ENCODE data around the gene MAP3K9.

MAP3K9 gene

DNA sequence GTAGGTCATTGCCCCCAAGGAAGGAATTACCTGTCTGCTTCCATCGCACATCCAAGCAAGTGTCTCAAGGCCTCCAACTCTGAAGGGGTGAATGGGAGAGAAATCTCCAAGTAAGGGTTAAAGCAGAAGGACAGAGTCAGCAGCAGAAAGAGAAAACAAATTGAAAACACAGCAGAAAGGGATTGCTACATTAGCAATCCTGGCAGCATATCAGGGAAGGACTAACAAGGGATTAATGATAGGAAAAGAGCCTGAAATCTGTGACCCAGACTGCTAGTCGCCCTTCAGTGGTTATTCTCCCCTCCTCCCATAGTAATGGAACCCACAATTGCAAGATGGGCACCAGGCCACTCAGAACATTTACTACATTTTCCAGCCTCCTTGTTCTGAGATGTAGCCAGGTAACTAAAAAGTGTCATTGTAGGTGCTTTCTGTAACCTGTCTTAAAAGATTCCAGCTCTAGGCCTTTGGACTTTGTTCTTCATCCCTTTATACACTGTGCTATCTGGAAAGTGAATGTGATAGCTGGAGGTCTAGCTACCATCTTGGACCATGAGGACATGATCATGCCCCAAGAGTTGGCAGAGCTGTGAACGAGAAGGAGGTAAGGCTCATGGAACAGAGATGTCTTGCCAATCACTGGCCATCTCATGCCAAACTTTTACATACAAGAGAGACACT, 36.0 kb downstream of the MAP3K9 start (continued):
- TF ChIP-seq, protein P1, sequence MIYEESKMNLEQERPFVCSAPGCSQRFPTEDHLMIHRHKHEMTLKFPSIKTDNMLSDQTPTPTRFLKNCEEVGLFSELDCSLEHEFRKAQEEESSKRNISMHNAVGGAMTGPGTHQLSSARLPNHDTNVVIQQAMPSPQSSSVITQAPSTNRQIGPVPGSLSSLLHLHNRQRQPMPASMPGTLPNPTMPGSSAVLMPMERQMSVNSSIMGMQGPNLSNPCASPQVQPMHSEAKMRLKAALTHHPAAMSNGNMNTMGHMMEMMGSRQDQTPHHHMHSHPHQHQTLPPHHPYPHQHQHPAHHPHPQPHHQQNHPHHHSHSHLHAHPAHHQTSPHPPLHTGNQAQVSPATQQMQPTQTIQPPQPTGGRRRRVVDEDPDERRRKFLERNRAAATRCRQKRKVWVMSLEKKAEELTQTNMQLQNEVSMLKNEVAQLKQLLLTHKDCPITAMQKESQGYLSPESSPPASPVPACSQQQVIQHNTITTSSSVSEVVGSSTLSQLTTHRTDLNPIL (CRISPR knock-in tag; IDR thresholded peaks at IDR 0.05; ENCODE audit: low read depth): no peak
- TF ChIP-seq ESRRG (CRISPR knock-in tag; IDR thresholded peaks at IDR 0.05) (no peak), CSDC2 (CRISPR knock-in tag; IDR thresholded peaks at IDR 0.05) (no peak)
- TF ChIP-seq, protein P2, sequence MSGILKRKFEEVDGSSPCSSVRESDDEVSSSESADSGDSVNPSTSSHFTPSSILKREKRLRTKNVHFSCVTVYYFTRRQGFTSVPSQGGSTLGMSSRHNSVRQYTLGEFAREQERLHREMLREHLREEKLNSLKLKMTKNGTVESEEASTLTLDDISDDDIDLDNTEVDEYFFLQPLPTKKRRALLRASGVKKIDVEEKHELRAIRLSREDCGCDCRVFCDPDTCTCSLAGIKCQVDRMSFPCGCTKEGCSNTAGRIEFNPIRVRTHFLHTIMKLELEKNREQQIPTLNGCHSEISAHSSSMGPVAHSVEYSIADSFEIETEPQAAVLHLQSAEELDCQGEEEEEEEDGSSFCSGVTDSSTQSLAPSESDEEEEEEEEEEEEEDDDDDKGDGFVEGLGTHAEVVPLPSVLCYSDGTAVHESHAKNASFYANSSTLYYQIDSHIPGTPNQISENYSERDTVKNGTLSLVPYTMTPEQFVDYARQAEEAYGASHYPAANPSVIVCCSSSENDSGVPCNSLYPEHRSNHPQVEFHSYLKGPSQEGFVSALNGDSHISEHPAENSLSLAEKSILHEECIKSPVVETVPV (CRISPR knock-in tag; IDR thresholded peaks at IDR 0.05): no peak

DNA sequence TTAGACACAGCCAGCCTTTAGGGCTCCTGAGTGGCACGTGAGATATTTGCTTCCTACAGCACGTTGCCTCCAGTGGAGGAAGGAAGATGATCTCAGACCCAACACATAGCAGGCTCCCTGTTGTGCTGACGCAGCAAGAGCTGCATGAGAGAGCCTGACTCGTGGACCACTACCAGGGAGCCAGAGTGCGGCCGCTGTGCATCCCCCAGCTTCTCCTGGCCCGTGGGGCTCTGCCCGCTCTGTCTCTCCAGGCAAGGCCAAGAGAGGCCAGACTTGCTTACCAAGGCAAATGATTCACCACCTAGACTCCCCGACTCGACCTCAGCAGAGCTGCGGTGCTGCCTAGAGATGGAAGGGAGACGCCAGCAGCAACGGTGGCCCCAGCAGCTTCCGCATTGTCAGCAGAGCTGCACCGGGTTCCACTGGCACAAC, 37.5 kb downstream of the MAP3K9 start:
- no peak for ATAC-seq
- no peak for TF ChIP-seq ZNF8 (CRISPR knock-in tag; IDR thresholded peaks at IDR 0.05)
- TF ChIP-seq ESRRG (CRISPR knock-in tag; IDR thresholded peaks at IDR 0.05): no peak
- TF ChIP-seq ZFP30 (CRISPR knock-in tag; IDR thresholded peaks at IDR 0.05): no peak
- no peak for TF ChIP-seq BACH2 (CRISPR knock-in tag; IDR thresholded peaks at IDR 0.05; ENCODE audit: borderline replicate concordance)
- TF ChIP-seq, protein P3, sequence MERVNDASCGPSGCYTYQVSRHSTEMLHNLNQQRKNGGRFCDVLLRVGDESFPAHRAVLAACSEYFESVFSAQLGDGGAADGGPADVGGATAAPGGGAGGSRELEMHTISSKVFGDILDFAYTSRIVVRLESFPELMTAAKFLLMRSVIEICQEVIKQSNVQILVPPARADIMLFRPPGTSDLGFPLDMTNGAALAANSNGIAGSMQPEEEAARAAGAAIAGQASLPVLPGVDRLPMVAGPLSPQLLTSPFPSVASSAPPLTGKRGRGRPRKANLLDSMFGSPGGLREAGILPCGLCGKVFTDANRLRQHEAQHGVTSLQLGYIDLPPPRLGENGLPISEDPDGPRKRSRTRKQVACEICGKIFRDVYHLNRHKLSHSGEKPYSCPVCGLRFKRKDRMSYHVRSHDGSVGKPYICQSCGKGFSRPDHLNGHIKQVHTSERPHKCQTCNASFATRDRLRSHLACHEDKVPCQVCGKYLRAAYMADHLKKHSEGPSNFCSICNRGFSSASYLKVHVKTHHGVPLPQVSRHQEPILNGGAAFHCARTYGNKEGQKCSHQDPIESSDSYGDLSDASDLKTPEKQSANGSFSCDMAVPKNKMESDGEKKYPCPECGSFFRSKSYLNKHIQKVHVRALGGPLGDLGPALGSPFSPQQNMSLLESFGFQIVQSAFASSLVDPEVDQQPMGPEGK (CRISPR knock-in tag; IDR thresholded peaks at IDR 0.05; ENCODE audit: borderline replicate concordance): no peak
- TF ChIP-seq TOX (CRISPR knock-in tag; IDR thresholded peaks at IDR 0.05; ENCODE audit: borderline replicate concordance): no peak

DNA sequence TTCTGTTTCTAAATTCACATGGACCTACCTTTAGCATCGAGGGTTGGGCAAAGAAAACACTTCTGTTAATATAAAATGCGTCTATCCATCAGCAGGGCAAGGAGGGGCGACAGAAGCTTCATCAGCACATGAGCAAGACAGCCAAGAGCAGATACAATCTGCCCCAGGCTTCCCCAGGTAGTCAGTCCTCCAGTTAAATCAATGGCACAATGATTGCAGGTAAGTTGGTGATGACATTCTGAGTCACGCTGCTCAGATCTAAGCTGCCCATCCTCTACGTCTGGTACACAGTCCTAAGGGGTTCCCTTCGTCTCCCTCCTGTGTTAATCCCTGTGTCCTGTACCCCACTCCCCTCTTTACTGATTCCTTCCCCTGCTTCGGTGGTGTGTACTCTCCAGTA, 38.8 kb downstream of the MAP3K9 start:
- no peak for ATAC-seq

DNA sequence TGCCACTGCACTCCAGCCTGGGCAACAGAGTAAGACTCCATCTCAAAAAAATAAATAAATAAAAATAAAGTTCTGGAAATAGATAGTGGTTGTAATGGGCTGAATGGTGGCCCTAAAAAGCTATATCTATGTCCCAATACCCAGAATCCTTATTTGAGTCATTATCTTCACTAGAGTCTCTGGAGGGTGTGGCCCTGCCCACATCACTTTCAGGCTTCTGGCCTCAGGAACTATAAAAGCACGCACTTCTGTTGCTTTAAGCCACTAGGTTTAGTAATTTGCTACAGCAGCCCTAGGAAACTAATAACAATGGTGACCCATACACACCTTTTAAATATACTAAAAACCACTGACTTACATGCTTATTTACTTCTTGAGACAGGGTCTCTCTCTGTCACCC, 49.9 kb downstream of the MAP3K9 start:
- no peak for ATAC-seq
- no peak for TF ChIP-seq ZC3H10 (CRISPR knock-in tag; IDR thresholded peaks at IDR 0.05)
- TF ChIP-seq ARNTL (CRISPR knock-in tag; IDR thresholded peaks at IDR 0.05; ENCODE audit: borderline replicate concordance, low read depth): no peak
- TF ChIP-seq PPARA (CRISPR knock-in tag; IDR thresholded peaks at IDR 0.05; ENCODE audit: borderline replicate concordance): no peak
- TF ChIP-seq, protein P1 (CRISPR knock-in tag; IDR thresholded peaks at IDR 0.05; ENCODE audit: low read depth): no peak
- TF ChIP-seq, protein P2 (CRISPR knock-in tag; IDR thresholded peaks at IDR 0.05): no peak
- no peak for TF ChIP-seq BACH2 (CRISPR knock-in tag; IDR thresholded peaks at IDR 0.05; ENCODE audit: borderline replicate concordance)
- TF ChIP-seq ESRRG (CRISPR knock-in tag; IDR thresholded peaks at IDR 0.05): no peak

More for the DNA sequence above, 38.8 kb downstream of the MAP3K9 start:
- TF ChIP-seq TOX (CRISPR knock-in tag; IDR thresholded peaks at IDR 0.05; ENCODE audit: borderline replicate concordance) (no peak), SNAI2 (CRISPR knock-in tag; IDR thresholded peaks at IDR 0.05) (no peak), OSR1 (CRISPR knock-in tag; IDR thresholded peaks at IDR 0.05) (no peak), RARB (CRISPR knock-in tag; IDR thresholded peaks at IDR 0.05) (no peak), TCF4 (CRISPR knock-in tag; IDR thresholded peaks at IDR 0.05; ENCODE audit: borderline replicate concordance) (no peak), ZNF70 (CRISPR knock-in tag; IDR thresholded peaks at IDR 0.05) (no peak), ZNF8 (CRISPR knock-in tag; IDR thresholded peaks at IDR 0.05) (no peak), ZFP30 (CRISPR knock-in tag; IDR thresholded peaks at IDR 0.05) (no peak), ISL1 (CRISPR knock-in tag; IDR thresholded peaks at IDR 0.05) (no peak)
- TF ChIP-seq, protein P2 (CRISPR knock-in tag; IDR thresholded peaks at IDR 0.05): no peak
